Left cardiac atrium (tissue), 4 donors: Measurements from ENCODE around the gene SDK1. TPM values are rescaled to one million over a fixed set of nuclear protein-coding genes. Genes with fewer than 3 reads are reported as not detected.

Experiments used
- ATAC-seq, 2 donors: fragments of 200-7000 bp; cut with Tn5 transposase; one replicate each; pipeline ENCODE4 v1.9.1; 2020; ENCODE audit warnings: mild to moderate bottlenecking in 2 of 2, moderate library complexity in 2 of 2
- DNase-seq: peaks from one replicate; pipeline ENCODE4 v3.0.0-alpha.2; 2020
- intact Hi-C, 2 donors: fragments of 100-400 bp; cut with DNase I; formaldehyde crosslinking; loops; one replicate each; pipeline versions ENCODE4 v1.14.1 to v1.15.1; 2022 to 2023
- total RNA-seq, 2 donors: library from RNA; stranded (reverse); fragmentation: NEBNext Ultra II Directional; extraction: Animal tissue kit (Norgen Biotek cat#: 25700); gene quantifications; one replicate each; pipeline ENCODE4 v1.2.1, GENCODE V29; 2021
- donor health status: DM: no; HTN: yes; CAD: no.
- donor health status: DM: no; HTN: yes; CAD: no; lungs with severe emphysema.
- donor health status: DM: yes; HTN: yes; CAD: no.
- donor health status: Dilated cardiomyopathy.

Gene SDK1
- total RNA-seq, 2 donors from 2014 or later, result 2.0 to 2.8 TPM

DNA sequence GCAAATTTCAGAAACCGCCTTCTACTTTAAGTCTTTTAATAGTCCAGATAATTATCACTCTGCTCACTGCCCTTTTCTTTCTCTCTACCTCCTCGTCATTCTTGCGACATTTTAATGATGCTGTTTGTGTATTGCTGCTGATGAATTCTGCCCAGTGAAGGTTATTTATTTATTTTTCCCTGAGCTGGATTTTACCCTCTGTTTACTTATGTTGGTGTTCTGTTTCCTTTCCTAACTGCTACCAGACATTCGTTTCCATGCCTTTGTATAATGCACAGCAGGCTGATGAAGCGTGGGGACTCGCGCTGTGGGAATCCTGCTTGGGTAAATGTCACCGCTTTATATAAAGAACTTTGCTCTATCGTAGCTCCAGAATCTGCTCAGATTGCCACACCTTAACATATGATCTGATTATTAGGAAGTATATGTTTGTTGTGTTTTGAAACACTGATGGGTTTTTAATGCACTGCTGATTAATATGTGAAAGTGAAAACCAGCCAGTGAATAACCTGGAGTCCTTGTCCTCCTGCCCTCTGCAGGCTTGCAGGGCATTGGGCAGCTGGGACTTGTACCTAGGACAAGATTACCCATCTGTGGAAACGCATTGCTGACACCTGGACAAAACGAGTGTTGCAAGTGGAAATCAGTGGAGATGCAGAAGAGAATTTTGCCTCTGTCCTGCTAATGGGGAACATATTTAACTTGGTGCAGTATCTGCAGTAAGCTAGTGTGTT is 291.5 kb downstream of the SDK1 start:
- intact Hi-C loops, result no loop called here
- ATAC-seq (no peak), DNase-seq (no peak)

DNA sequence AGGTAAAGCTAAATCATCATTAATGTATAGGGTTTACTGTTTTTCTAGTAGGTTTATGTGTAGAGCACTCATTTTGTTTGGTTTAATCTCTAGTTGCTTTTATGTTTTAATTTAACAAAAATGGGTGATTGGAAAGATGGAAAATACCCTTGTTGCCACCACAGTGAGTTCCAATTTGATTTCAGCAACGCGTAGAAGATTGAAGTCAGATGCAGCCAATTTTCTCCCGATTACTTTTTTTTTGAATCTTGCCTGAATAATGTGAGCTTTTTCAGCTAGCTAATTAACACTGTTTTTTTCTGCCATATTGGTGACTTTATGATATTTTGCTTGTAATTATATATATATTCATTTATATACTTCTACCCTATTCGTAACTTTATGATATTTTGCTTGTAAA is 293.8 kb downstream of the SDK1 start:
- DNase-seq (no peak), ATAC-seq (no peak)
- intact Hi-C loops, result no loop called here

GRCh38 chr7:3598854-3599253 is 297.8 kb downstream of the SDK1 start:
- no peak for ATAC-seq

GRCh38 chr7:3605222-3605621 is 304.2 kb downstream of the SDK1 start:
- DNase-seq (no peak), ATAC-seq (no peak)
- intact Hi-C loops, result no loop called here

More at GRCh38 chr7:3598854-3599253, 297.8 kb downstream of the SDK1 start:
- intact Hi-C loops, result no loop called here
- no peak for DNase-seq

- ATAC-seq (no peak), DNase-seq (no peak)
- intact Hi-C loops, result no loop called here
Measured at GRCh38 chr7:3606436-3606835, 305.4 kb downstream of the SDK1 start.

- no peak for DNase-seq
- ATAC-seq, result no peak
- intact Hi-C loops, result no loop called here
Measured at GRCh38 chr7:3607847-3608246, 306.8 kb downstream of the SDK1 start.

DNA sequence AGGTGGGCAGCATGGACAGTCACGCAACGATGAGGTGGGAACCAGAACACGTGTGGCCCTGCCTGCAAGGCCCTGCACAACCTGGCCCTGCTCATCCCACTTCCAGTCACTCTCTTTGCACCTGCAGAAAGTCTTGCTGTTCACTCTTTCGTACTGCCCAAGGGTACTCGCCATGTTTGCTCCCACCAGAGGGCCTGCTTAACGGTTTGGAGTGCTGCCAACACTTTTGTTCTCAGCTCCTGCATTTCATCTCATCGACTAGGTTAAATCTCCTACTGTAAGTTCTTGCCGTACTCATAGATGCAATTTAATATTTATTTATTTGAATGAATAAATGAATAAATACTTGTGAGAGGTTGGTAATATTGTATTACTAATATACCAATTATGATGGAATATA is 315.3 kb downstream of the SDK1 start:
- DNase-seq (no peak), ATAC-seq (no peak)
- intact Hi-C loops, result no loop called here

DNA sequence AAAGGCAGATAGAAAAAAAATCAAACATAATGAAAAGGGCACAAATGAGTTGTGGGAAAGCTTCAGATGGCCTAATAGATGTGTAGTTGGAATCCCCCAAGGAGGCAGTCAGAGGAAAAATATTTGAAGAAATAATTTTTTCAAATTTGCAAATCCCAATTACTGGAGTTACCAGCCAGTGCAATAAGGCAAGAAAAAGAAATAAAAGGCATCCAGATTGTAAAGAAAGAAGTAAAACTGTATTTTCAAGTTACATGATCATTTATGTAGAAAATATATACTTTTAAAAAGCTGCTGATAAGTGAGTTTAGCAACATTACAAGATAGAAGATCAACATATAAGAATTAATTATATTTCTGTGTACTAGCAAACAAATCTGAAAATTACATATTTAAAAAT is 329.0 kb downstream of the SDK1 start:
- intact Hi-C loops, result no loop called here
- no peak for ATAC-seq

GRCh38 chr7:3634396-3634795 is 333.3 kb downstream of the SDK1 start:
- DNase-seq (no peak), ATAC-seq (no peak)
- intact Hi-C loops, result no loop called here

More for the DNA sequence above, 329.0 kb downstream of the SDK1 start:
- DNase-seq, result no peak

GRCh38 chr7:3636131-3636860 is 335.2 kb downstream of the SDK1 start:
- ATAC-seq, result no peak
- no peak for DNase-seq
- intact Hi-C loops, result no loop called here

DNA sequence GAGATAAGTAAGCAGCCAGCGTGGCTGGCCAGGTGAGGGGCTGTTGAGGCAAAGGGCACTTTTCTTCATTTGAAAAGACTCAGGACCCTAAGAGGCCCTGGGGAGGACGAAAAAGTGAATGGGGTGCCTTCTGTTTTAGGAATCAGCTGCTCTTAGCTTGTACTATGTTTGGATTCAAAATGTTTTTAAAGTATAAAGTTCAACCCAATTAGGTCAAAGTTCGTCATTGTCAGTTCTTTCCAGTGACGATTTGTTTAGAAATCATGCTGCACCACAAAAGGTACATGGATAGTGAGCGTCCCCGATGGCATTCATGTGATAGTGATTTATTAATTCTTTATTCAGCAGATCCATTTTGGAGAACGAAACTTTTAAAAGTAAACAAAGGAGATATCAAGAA is 338.2 kb downstream of the SDK1 start:
- intact Hi-C loops, result no loop called here
- ATAC-seq (no peak), DNase-seq (no peak)

DNA sequence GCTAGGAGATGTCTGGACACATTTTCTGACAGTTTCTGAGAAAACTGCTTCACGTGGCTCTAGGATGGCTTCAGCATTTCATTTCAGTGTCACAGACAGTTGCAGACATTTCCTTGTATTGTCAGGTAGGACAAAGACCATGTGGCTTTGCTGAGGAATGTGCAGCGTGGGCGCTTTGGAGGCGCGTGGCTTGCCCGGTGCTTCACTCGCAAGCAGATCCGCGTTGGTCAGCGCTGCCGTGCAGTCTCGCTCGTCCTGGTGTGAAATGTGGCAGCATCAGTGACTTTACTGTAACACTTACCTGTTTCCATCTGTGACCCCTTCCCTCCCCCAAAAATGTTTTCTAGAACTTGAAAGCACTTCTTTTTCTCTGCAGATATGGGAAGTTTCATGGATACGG is 340.5 kb downstream of the SDK1 start:
- intact Hi-C loops, result no loop called here
- DNase-seq (no peak), ATAC-seq (no peak)

DNA sequence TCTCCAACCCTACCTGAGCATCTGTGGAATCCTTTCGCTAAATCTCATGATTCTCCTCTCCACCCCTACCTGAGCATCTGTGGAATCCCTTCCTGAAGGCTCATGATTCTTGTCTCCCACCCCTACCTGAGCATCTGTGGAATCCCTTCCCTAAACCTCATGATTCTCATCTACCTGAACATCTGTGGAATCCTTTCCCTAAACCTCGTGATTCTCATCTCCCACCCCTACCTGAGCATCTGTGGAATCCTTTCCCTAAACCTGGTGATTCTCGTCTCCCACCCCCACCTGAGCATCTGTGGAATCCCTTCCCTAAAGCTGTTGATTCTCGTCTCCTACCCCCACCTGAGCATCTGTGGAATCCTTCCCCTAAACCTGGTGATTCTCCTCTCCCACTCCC is 342.0 kb downstream of the SDK1 start:
- DNase-seq, result no peak
- intact Hi-C loops, result no loop called here
- ATAC-seq, result no peak

GRCh38 chr7:3648276-3648675 is 347.2 kb downstream of the SDK1 start:
- intact Hi-C loops, result no loop called here
- DNase-seq, result no peak
- ATAC-seq, result no peak

GRCh38 chr7:3649250-3649649 is 348.2 kb downstream of the SDK1 start:
- intact Hi-C loops, result no loop called here
- DNase-seq (no peak), ATAC-seq (no peak)

GRCh38 chr7:3649678-3650440 is 348.8 kb downstream of the SDK1 start:
- intact Hi-C loops, result no loop called here
- ATAC-seq (no peak), DNase-seq (no peak)

DNA sequence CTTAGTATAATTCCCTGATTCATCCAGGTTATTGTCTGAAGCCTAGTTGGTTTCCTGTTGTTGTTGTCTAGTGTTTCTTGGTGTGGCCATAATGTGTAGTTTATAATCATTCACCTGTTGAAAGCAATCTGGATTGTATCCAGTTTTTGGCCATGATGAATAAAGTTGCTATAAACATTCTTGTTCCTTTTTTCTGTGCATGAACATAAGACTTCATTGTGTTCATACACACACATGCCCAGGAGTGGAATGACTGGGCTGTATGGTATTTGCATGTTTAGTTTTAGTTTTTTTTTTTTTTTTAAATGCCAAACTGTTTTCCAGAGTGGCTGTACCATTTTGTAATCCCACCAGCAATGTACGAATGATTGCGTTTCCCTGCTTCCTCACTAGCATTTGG is 349.8 kb downstream of the SDK1 start:
- no peak for DNase-seq
- intact Hi-C loops, result no loop called here
- no peak for ATAC-seq

GRCh38 chr7:3655635-3656034 is 354.6 kb downstream of the SDK1 start:
- DNase-seq, result no peak
- intact Hi-C loops, result no loop called here
- ATAC-seq, result no peak

GRCh38 chr7:3657206-3657605 is 356.2 kb downstream of the SDK1 start:
- DNase-seq (no peak), ATAC-seq (no peak)
- intact Hi-C loops, result no loop called here

DNA sequence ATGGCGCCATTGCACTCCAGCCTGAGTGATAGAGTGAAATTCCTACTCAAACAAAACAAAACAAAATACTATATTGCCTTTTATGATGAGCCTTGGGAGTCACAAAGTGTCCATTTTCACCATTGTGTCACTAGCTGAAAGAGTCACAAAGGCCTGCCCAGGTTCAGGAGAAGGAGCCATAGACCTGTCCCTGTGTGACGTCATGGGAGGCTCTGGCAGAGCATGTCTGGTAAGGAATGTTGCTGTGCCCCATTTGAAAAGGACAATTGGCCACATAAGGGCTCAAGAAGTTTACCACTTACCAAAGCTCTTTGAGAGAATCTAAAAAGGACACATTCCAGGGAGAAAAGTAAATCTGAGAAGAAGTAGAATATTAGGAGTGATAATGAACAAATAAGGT is 367.7 kb downstream of the SDK1 start:
- ATAC-seq (no peak), DNase-seq (no peak)
- intact Hi-C loops, result no loop called here
